ENCODE data around the gene CACNA1E.

The CACNA1E gene

DNA sequence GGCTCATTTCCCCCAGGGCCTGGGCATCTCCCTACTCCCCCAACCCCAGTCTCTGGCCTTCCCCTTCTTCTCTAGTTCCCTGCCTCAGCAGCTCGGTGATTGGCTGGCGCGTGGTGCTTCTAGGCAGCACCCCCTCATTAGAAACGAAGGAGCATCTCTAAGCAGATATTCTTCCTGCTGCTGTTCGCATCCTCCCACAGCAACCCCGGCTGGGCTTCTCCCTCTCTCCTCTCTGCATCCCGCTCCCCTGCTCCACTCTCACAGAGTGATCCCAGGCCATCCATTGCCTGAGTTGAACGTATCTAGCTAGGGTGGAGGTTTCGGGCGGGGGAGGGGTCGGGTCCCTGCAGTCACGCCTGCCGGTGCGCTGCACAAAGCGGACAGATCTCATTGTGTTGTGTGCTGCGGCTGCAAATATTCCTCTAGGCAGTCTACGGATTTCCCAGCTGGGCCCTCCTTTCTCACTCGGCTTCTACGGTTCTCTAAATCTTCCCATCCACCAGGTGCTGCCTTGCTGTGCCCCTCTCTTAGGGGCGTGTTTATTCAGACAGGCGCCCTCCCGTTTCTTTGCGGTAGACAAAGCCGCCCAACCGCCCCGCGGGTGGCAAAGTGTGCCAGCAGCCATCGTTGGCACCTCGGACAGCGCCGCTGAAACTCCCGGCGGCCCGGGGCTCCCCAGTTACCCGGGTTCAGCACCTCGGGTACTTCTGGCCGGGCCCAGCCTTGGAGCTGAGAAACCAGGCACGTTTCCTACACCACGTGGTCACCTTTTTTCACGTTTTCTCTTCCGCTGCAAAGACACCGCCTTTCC, 2.2 kb downstream of the CACNA1E start:
- peak; percentile 45 for DNase-seq (ENCODE audit: low spot score)

DNA sequence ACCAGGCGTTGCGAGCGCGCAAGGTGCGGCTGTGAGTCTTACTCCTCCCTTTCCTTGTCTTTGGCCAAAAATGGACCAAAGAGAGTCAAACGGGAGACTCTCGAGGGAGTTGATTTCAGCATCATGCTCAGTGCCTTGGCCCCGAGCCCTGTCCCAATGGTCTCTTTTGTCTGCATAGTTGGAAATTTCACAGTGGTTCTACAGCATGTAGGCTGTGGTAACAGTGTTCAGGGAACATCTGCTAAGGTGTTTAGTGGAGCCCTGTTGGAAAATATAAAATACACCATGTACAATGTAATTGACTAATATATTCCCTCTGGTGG, 2.7 kb downstream of the CACNA1E start:
- DNase-seq (ENCODE audit: low spot score): no peak

- DNase-seq (ENCODE audit: low spot score): no peak
Observed at GRCh38 chr1:181488866-181489265, 5.5 kb downstream of the CACNA1E start.

- DNase-seq (ENCODE audit: low spot score): no peak
Observed at GRCh38 chr1:181490276-181490675, 7.0 kb downstream of the CACNA1E start.

GRCh38 chr1:181490740-181491712, 7.7 kb downstream of the CACNA1E start:
- DNase-seq (ENCODE audit: low spot score): no peak

DNA sequence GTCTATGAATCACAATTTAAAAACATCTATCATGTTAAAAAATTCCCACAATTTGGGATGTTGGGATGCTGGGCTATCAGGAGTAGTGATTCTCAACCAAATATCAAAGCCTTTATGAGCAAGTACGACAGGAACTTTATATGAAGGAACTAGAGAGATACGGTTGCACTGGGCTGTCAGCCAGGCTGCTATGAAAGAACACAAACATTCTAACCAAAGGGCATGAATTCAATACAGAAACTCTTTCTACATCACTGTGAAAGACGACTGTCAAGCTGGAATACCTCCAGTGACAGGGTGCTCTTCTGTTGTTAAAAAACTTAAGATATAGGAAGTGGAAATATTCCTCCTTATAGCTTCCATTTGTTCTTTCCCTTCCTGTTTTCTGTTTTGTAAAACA, 9.8 kb downstream of the CACNA1E start:
- no peak for DNase-seq (ENCODE audit: low spot score)

DNA sequence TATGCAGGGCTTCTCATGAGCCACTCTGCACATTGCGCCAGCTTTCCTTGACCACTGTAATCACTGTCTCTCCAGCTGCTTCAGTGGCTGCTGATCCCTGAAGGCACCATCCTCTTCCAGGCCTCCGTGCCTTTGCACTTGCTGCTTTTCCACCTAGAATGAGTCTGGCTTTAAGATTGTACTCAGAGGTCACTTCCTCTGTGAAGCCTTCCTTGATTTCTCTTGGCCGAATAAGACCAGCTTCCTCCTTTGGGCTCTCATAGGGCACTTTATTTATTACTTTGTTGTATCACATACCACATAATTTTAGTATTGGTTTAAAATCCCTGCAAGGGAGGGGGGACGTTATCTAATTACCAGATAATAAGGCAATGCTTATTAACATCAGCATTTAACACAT, 10.6 kb downstream of the CACNA1E start:
- no peak for DNase-seq (ENCODE audit: low spot score)

DNA sequence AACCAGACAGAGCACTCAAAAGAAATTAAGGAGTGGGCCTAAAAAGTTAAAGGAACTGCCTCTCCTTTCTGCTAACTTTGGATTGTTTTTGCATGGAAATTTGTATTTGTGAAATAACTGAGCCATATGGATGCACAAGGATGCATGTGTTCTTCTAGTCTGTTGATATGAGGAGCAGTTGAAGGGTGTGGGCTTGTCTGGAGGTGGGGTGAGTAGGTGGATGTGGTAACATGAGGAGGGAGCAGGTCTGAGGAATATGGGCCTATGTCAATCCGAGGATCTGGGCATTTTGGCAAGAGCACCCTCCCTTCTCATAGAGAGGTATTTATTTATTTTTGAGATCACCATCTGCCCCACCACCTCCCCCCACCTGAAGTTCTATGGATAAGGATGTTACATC, 13.4 kb downstream of the CACNA1E start:
- DNase-seq (ENCODE audit: low spot score): no peak

- DNase-seq (ENCODE audit: low spot score): no peak
Observed at GRCh38 chr1:181497870-181498269, 14.6 kb downstream of the CACNA1E start.

DNA sequence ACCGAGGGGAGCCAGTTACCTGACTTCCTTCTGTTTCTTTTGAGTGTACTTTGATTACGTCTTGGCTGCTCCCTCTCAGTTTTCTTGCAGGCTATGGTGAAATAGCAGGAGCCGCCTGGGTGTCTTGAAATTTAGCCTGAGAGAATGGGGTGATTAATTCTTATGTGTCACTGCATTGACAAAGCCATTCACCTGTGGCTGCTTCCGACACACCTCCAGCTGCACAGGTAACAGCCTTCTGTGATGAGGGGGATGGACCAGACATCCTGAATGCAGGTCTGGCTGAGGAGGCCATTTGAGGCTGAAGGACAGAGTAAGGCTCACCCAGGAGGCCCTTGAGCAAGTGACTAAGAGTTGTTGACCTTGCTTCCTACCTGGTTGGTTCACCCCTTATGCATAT, 16.5 kb downstream of the CACNA1E start:
- no peak for DNase-seq (ENCODE audit: low spot score)

- no peak for DNase-seq (ENCODE audit: low spot score)
Observed at GRCh38 chr1:181500636-181501035, 17.3 kb downstream of the CACNA1E start.

DNA sequence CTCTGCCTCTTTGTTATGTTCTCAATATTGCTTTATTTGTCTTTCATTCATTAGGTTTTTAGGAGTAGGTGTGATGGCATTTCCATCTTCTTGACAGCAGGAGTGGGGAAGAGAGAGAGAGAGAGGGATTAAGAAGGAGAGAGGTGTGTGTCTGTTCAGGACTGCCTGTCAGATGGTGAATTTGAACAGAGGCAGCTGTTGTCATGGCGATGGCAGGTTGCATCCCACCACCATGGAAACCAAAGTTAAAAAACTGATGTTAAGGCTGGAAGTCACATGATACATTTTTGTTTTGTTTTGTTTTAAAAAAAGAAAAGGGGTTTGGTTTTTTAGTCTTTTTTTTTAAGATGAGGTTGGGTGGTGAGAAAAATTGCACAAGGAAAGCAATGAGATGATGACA, 18.3 kb downstream of the CACNA1E start:
- DNase-seq (ENCODE audit: low spot score): no peak

GRCh38 chr1:181503171-181503810, 20.0 kb downstream of the CACNA1E start:
- no peak for DNase-seq (ENCODE audit: low spot score)

DNA sequence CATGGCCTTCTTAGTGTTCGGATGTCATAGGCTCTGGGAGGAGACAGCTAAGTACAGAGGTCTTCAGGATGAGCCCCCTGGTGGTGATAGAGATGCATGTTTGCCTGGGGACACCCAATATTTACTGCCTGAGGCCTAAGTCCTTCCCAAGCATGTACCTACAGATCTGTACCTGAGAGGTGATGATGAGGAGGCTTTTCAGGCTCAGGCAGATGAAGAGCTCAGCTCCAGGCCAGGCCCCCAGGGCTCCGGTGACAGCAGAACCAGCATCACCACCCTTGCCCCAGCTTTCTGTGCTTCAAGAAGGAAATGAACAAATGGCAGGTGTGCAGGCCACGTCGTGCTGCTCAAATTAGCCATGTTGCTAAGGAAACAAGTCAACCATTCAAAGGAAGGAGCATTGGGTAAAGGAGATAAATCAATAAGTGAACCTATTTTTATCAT, 21.1 kb downstream of the CACNA1E start:
- DNase-seq (ENCODE audit: low spot score): no peak

GRCh38 chr1:181506563-181507353, 23.4 kb downstream of the CACNA1E start:
- no peak for DNase-seq (ENCODE audit: low spot score)

- no peak for DNase-seq (ENCODE audit: low spot score)
Observed at GRCh38 chr1:181508486-181509165, 25.3 kb downstream of the CACNA1E start.

DNA sequence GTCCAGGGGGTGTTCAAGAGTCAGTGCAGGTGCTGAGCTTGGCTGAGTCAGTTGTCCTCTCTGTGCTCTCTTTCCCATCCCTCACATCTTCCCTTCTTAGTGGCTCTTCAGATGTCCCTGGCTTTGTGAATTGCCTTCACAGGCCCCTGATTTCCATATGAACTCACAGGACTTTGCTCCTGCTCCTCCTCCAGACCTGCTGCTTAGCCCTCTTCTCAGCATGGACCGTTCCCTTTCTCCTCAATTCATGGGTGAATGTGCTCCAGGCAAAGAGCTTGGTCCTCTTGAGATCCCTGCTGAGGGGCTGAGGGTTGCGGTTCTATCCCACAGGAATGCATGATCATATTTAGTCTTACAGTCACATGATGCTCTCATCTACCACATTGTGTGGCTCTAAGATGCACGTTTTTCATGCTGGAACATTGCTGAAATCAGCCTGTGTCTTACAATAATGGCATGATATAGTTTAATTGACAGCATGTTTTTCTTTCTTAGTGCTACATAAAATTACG, 30.5 kb downstream of the CACNA1E start:
- no peak for DNase-seq (ENCODE audit: low spot score)

DNA sequence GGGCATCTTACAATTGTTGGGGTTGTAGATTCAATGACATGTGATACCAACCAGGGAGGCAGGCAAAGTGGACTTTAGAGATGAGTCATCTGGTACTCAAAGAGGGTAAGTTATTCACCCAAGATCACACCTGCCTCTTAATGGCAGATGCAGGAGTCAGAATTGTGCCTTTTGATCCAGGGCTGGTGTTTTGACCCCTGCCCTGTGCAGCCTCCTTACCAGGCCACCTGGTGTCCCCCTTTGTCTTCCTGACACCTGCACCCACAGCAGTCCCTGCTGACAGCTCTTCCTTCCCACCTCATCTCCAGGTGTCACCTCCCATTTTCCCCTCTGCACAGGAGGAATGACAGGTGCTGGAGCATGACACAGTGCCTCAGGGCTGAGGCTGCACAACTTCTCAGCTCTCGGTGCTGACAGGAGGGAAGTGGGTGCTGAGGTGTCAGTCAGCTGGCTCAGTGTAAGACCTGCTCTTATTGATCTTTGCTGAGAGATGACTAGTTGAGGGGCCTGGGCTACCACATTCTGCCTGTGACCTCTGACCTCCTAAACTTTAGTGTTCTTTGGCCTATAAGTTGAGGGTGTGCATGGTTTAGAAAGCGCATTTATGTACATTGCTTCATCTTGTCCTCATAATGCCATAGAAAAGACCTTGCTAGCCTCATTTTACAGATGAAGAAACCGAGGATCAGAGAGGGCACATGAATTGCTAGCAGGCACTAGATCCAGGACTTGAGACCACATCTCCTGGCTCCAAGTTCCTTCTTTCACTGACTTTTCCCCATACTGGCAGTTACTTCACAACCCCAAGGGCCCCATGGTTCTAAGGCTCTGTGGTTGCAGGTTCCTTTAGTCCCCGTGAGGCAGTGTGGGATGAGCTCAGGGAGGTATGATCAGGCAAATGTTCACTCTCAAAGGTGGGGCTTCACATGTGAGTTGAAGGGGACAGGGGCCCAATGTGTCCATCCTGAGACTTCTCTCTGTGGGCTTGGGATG, 31.3 kb downstream of the CACNA1E start:
- DNase-seq (ENCODE audit: low spot score): no peak

DNA sequence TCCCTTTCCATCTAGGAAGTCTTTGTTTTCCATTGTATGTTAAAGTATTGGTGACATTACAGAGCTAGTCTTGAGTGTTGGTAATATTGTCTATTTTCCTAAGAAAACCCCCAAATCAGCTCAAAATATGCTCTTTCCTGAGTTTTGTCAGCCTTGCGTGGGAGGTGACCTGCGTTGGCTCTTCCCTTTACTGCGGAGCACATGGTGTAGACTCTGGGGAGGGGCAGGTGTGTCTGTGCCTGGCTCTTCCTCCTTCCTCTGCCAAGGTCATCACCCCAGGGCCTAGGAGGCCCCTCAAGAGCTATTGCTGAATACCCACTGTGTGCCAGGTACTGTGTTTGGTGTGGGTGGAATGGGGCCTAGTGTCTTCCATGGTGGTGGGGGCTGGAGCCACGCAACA, 33.4 kb downstream of the CACNA1E start:
- DNase-seq (ENCODE audit: low spot score): no peak
